OCI-LY1 (cell line): ENCODE data around the gene DSC2.

Experiments used
- CTCF ChIP-seq: fragments of 200-600 bp; sonication (generic), shearing (Covaris generic); IDR thresholded peaks from 2 replicates; pipeline ENCODE4 v1.5.1; 2017; ENCODE audit warnings: mild to moderate bottlenecking, antibody characterized with exemption, low read length, moderate library complexity, mixed read lengths
- EZH2 ChIP-seq: fragments of 200-600 bp; sonication (generic), shearing (Covaris generic); IDR thresholded peaks from 2 replicates; pipeline ENCODE4 v1.8.0; 2017; ENCODE audit warnings: borderline replicate concordance, mixed run types, mild to moderate bottlenecking, antibody characterized with exemption, low read length, moderate library complexity, mixed read lengths

- TF ChIP-seq CTCF, result no peak
- no peak for TF ChIP-seq EZH2
Observed at GRCh38 chr18:31116853-31117595, 14.8 kb upstream of the DSC2 start.
